Measurements from ENCODE around the gene SQOR.

DNA sequence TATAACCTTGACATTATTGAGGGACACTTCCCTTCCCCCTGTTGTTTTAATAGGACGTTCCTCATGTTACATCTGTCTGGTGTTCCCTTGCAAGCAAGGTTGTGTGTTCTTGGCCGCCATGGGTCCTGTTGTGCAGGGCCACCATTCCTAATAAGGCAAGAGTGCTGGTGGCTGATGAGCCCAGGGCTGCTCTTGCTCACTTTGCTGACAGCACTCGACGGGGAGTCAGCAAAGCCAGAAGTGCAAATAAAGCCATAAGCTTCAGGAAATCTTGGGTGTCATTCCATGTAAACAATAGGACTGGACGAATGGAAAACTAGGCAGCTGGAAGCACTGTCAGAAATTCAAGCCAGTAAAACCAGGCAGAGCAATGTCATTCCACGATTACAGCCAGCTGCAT is 75.8 kb downstream of the SQOR start:
- TF ChIP-seq CTCF (conservative IDR thresholded peaks at IDR 0.05) (no peak), EZH2 (IDR thresholded peaks at IDR 0.05; ENCODE audit: low read depth) (no peak)

All from PC-9 (cell line).